H9 (cell line): Measurements from ENCODE around the gene SMIM21. TPM values are rescaled to one million over a fixed set of nuclear protein-coding genes. Genes with fewer than 3 reads are reported as not detected.

Source experiments
- DNase-seq: peaks from one replicate; pipeline ENCODE4 v3.0.0-alpha.2; 2017
- H2AFZ ChIP-seq: one replicate; pipeline ENCODE4 v1.6.1; 2013; ENCODE audit warnings: mild to moderate bottlenecking, low read length, control low read depth, moderate library complexity
- H2AK5ac ChIP-seq: 2 replicates; pipeline ENCODE4 v1.6.1; 2013; ENCODE audit warnings: low read length, control low read depth, mixed read lengths; ENCODE audit not compliant: insufficient read length
- H2BK120ac ChIP-seq: one replicate; pipeline ENCODE4 v1.6.1; 2013; ENCODE audit warnings: low read depth, mild to moderate bottlenecking, low read length, control low read depth, inconsistent platforms; ENCODE audit not compliant: poor library complexity, severe bottlenecking
- H2BK12ac ChIP-seq: 2 replicates; pipeline ENCODE4 v1.6.1; 2013; ENCODE audit warnings: low read length, control low read depth, mixed read lengths, low read depth; ENCODE audit not compliant: insufficient read length
- H2BK15ac ChIP-seq: 2 replicates; pipeline ENCODE4 v1.6.1; 2013; ENCODE audit warnings: low read depth, low read length, control low read depth
- H2BK20ac ChIP-seq: one replicate; pipeline ENCODE4 v1.6.1; 2013; ENCODE audit warnings: low read depth, mild to moderate bottlenecking, low read length, control low read depth, inconsistent platforms; ENCODE audit not compliant: poor library complexity, severe bottlenecking
- H2BK5ac ChIP-seq: 2 replicates; pipeline ENCODE4 v1.6.1; 2013; ENCODE audit warnings: low read length, control low read depth, mixed read lengths; ENCODE audit not compliant: insufficient read length
- H3K14ac ChIP-seq: 2 replicates; pipeline ENCODE4 v1.6.1; 2013; ENCODE audit warnings: low read length, control low read depth; ENCODE audit not compliant: insufficient read depth
- H3K18ac ChIP-seq: 2 replicates; pipeline ENCODE4 v1.6.1; 2013; ENCODE audit warnings: low read depth, mild to moderate bottlenecking, mixed read lengths, low read length, control low read depth; ENCODE audit not compliant: insufficient read length
- H3K23ac ChIP-seq: 2 replicates; pipeline ENCODE4 v1.6.1; 2013; ENCODE audit warnings: low read length, control low read depth, mixed read lengths, low read depth; ENCODE audit not compliant: insufficient read length
- H3K23me2 ChIP-seq: 2 replicates; pipeline ENCODE4 v1.6.1; 2013; ENCODE audit warnings: low read depth, mild to moderate bottlenecking, mixed read lengths, low read length, control low read depth; ENCODE audit not compliant: insufficient read length, poor library complexity, severe bottlenecking
- H3K27ac ChIP-seq: 2 replicates; pipeline ENCODE4 v1.5.1; 2013; ENCODE audit warnings: low read length, control low read depth, mixed read lengths, low read depth; ENCODE audit not compliant: insufficient read length
- H3K27me3 ChIP-seq: 2 replicates; pipeline ENCODE4 v1.6.1; 2013; ENCODE audit warnings: low read length, control low read depth, inconsistent platforms; ENCODE audit not compliant: insufficient read depth
- H3K4ac ChIP-seq: 2 replicates; pipeline ENCODE4 v1.6.1; 2013; ENCODE audit warnings: low read depth, mild to moderate bottlenecking, control low read depth, inconsistent platforms, low read length, moderate library complexity
- H3K4me1 ChIP-seq: 2 replicates; pipeline ENCODE4 v1.6.1; 2013; ENCODE audit warnings: low read length, control low read depth, inconsistent platforms; ENCODE audit not compliant: insufficient read depth
- H3K4me2 ChIP-seq: 2 replicates; pipeline ENCODE4 v1.6.1; 2013; ENCODE audit warnings: low read length, control low read depth, mixed read lengths; ENCODE audit not compliant: insufficient read length, insufficient read depth
- H3K56ac ChIP-seq: 2 replicates; pipeline ENCODE4 v1.6.1; 2013; ENCODE audit warnings: low read depth, mild to moderate bottlenecking, mixed read lengths, low read length, control low read depth; ENCODE audit not compliant: insufficient read length
- H3K79me1 ChIP-seq: 2 replicates; pipeline ENCODE4 v1.6.1; 2013; ENCODE audit warnings: low read depth, mild to moderate bottlenecking, moderate library complexity, low read length, control low read depth, inconsistent platforms; ENCODE audit not compliant: insufficient read depth, poor library complexity, severe bottlenecking
- H3K79me2 ChIP-seq: 2 replicates; pipeline ENCODE4 v1.6.1; 2013; ENCODE audit warnings: low read length, control low read depth, inconsistent platforms; ENCODE audit not compliant: insufficient read depth
- H3K9ac ChIP-seq: 2 replicates; pipeline ENCODE4 v1.6.1; 2013; ENCODE audit warnings: low read length, control low read depth, mixed read lengths; ENCODE audit not compliant: insufficient read length; ENCODE audit errors: extremely low read depth
- H3K9me3 ChIP-seq: one replicate; pipeline ENCODE4 v1.6.1; 2013; ENCODE audit warnings: low read depth, low read length, inconsistent platforms; ENCODE audit not compliant: control insufficient read depth
- H3T11ph ChIP-seq: one replicate; pipeline ENCODE4 v1.6.1; 2013; ENCODE audit warnings: mild to moderate bottlenecking, low read length, control low read depth, inconsistent platforms
- H4K20me1 ChIP-seq: one replicate; pipeline ENCODE4 v1.6.1; 2013; ENCODE audit not compliant: control insufficient read depth, insufficient read length, insufficient read depth
- H4K5ac ChIP-seq: 2 replicates; pipeline ENCODE4 v1.6.1; 2013; ENCODE audit warnings: low read depth, mild to moderate bottlenecking, mixed read lengths, low read length, control low read depth; ENCODE audit not compliant: insufficient read length
- H4K8ac ChIP-seq: replicated peaks from 2 replicates; pipeline ENCODE4 v1.6.1; 2013; ENCODE audit warnings: low read length, control low read depth, mixed read lengths, low read depth; ENCODE audit not compliant: insufficient read length
- H4K91ac ChIP-seq: 2 replicates; pipeline ENCODE4 v1.6.1; 2013; ENCODE audit warnings: low read depth, mild to moderate bottlenecking, moderate library complexity, mixed read lengths, low read length, control low read depth; ENCODE audit not compliant: insufficient read length
- H3K27ac Mint-ChIP-seq, 3 experiments: 2 replicates in 2 of 3; 3 replicates in 1 of 3; pipeline ENCODE4 v1.8.0; 2020 to 2021; ENCODE audit warnings: mixed read lengths in 3 of 3, mild to moderate bottlenecking in 1 of 3, moderate library complexity in 1 of 3
- H3K27me3 Mint-ChIP-seq: 2 replicates; pipeline ENCODE4 v1.8.0; 2021; ENCODE audit warnings: low read depth, mild to moderate bottlenecking, moderate library complexity, mixed read lengths
- H3K36me3 Mint-ChIP-seq, 3 experiments: 2 replicates in 2 of 3; 3 replicates in 1 of 3; pipeline ENCODE4 v1.8.0; 2020 to 2021; ENCODE audit warnings: low read depth in 3 of 3, mixed read lengths in 3 of 3; ENCODE audit not compliant: insufficient read depth in 1 of 3
- H3K4me1 Mint-ChIP-seq, 2 experiments: 2 replicates each; pipeline ENCODE4 v1.8.0; 2020; ENCODE audit warnings: mixed read lengths in 2 of 2
- H3K4me3 Mint-ChIP-seq, 2 experiments: 2 replicates in 1 of 2; 3 replicates in 1 of 2; pipeline ENCODE4 v1.8.0; 2020 to 2021; ENCODE audit warnings: mild to moderate bottlenecking in 2 of 2, mixed read lengths in 2 of 2, moderate library complexity in 1 of 2
- H3K9me3 Mint-ChIP-seq, 2 experiments: 2 replicates in 1 of 2; 3 replicates in 1 of 2; pipeline ENCODE4 v1.8.0; 2020; ENCODE audit warnings: mild to moderate bottlenecking in 2 of 2, mixed read lengths in 2 of 2, moderate library complexity in 1 of 2
- WGBS: extraction: QIAGEN DNeasy Blood & Tissue Kit; methylation state at CpG from one replicate; pipeline ENCODE4 v1.1.7; 2013; ENCODE audit warnings: missing lambda C conversion rate, low lambda C conversion rate, mixed read lengths; ENCODE audit not compliant: insufficient read length; ENCODE audit errors: extremely low coverage; 5-methylcytosine and 5-hydroxymethylcytosine counted together
- total RNA-seq: library from RNA; stranded (reverse); gene quantifications from 2 replicates; pipeline ENCODE4 v1.2.1, GENCODE V29; 2021
- TF ChIP-seq, protein P1 (sequence below): fragments of 200-600 bp; sonication (generic); conservative IDR thresholded peaks from 3 replicates; pipeline ENCODE4 v1.8.0; 2021; ENCODE audit warnings: antibody characterized with exemption, mild to moderate bottlenecking

The SMIM21 gene
- total RNA-seq, 1 experiment from 2014 or later, result not detected

DNA sequence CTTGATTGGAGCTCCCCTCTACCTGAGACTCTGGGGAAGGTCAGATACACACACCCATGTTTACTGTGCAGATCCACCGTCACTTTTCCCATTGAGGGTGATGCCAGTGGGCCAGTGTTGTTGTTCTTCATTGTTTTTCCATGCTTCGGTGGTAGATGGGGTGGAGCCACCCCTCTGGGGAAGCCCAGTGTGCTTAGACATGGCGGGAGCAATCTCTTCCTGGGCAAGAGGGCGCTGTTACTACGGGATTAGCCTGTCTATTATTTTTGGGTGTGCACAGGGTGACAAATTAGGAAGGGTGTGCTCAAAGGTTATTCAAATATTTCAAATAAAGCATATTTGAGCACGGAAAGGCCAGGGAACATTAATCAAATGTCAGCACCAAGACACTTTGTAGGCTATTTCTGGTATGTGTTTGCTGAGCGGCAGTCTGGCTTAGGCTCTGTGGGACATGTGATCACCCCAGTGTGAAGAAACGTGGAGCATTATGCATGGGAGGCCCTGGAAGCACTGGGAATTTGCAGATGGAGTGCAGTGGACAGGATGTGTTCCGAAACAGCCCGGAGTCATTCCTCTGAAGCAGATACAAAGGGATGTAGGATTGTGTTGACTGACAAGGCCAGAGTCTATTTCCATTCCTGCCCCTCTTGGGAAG is 34.8 kb upstream of the SMIM21 start:
- peaks cover 13 to 16% of the 10 kb centered on the region in 2 experiments for H3K9me3 Mint-ChIP-seq
- Histone ChIP-seq H2BK12ac (no peak overlapping the region), H3K4me1 (no peaks in the 10 kb centered on the region), H2AFZ (no peak overlapping the region), H4K20me1 (no peaks in the 10 kb centered on the region), H4K8ac (no peak overlapping the region), H4K91ac (no peak overlapping the region), H3T11ph (no peak overlapping the region), H3K9me3 (no peaks in the 10 kb centered on the region), H3K14ac (no peak overlapping the region), H2BK15ac (no peak overlapping the region), H4K5ac (no peak overlapping the region), H3K79me2 (no peaks in the 10 kb centered on the region), H3K23me2 (no peaks in the 10 kb centered on the region), H3K27ac (no peak overlapping the region), H3K9ac (no peak overlapping the region), H3K27me3 (no peaks in the 10 kb centered on the region), H3K23ac (no peak overlapping the region), H3K4ac (no peak overlapping the region), H2BK120ac (no peak overlapping the region), H2BK20ac (no peak overlapping the region), H3K79me1 (no peaks in the 10 kb centered on the region), H3K18ac (no peak overlapping the region), H3K56ac (no peak overlapping the region), H3K4me2 (no peak overlapping the region), H2AK5ac (no peak overlapping the region), H2BK5ac (no peak overlapping the region)
- DNase-seq, result no peak
- no peaks in the 10 kb centered on the region for H3K4me1 Mint-ChIP-seq
- H3K36me3 Mint-ChIP-seq, result peaks cover 0 to 16% (median 11%) of the 10 kb centered on the region in 3 experiments; a peak in 6 of 7 replicates
- no peak overlapping the region for H3K27ac Mint-ChIP-seq
- peaks cover 19% of the 10 kb centered on the region for H3K27me3 Mint-ChIP-seq
- TF ChIP-seq, protein P1, sequence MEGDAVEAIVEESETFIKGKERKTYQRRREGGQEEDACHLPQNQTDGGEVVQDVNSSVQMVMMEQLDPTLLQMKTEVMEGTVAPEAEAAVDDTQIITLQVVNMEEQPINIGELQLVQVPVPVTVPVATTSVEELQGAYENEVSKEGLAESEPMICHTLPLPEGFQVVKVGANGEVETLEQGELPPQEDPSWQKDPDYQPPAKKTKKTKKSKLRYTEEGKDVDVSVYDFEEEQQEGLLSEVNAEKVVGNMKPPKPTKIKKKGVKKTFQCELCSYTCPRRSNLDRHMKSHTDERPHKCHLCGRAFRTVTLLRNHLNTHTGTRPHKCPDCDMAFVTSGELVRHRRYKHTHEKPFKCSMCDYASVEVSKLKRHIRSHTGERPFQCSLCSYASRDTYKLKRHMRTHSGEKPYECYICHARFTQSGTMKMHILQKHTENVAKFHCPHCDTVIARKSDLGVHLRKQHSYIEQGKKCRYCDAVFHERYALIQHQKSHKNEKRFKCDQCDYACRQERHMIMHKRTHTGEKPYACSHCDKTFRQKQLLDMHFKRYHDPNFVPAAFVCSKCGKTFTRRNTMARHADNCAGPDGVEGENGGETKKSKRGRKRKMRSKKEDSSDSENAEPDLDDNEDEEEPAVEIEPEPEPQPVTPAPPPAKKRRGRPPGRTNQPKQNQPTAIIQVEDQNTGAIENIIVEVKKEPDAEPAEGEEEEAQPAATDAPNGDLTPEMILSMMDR, result no peak
- WGBS, result no CpG with 5 or more reads among the region's 10 CpGs
- H3K4me3 Mint-ChIP-seq, result no peak overlapping the region
